Measurements from ENCODE around the gene DNMT3L.
A peak's percentile ranks its signal among the peaks of the same experiment; 100 is the strongest.
"Not testable (repeated sequence)": the region's sequence is repeated elsewhere in the genome, so short reads cannot be mapped to it uniquely, and the experiment has no call there.

DNMT3L gene

GRCh38 chr21:44289381-44290010 lies 27.8 kb upstream of the DNMT3L start:
- Histone ChIP-seq H3K4me3 (no peak overlapping the region), H3K27ac (no peak overlapping the region)
- no peak for DNase-seq (ENCODE audit: low spot score)
- TF ChIP-seq CTCF (IDR thresholded peaks at IDR 0.05): no peak

DNA sequence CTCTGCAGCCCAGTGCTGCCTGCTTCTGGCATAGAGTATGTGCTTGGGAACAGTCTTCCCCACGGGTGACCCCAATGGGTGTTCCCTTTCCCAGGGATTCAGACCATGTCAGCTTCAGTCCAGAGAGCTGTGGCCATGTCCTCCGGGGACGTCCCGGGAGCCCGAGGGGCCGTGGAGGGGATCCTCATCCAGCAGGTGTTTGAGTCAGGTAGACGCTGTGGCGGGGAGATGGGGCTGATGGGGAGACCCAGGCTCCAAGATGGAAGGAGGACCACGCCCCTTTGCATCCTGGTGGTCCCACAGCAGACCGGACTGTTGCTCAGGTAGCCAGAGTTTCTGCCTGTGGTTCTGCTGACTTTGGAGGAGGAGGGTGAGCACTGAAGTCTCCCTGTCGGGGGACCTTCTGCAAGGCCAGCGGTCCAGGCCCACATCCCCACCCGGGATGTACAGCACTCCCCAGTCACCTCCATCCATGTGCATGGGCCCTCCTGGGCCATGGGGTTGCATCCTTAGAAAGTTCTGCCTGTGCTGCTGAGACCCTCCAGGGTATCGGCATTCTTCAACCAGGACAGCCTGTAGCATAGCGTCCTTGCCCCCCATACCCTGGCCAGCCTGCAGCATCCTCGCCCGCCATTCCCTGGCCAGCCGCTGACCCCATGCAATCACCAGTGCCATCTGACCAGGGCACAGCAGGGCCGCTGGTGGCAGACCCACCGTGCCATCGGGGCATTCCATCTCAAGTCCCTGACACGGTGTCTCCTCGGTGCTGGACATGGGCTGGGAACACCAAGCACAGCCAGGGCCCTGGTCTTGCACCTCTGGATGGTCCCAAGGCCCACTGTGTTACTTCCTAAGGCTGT lies 26.8 kb upstream of the DNMT3L start:
- no peak for TF ChIP-seq CTCF (IDR thresholded peaks at IDR 0.05)
- no peak overlapping the region for H3K27ac ChIP-seq
- no peak for DNase-seq (ENCODE audit: low spot score)
- H3K4me3 ChIP-seq: no peak overlapping the region

DNA sequence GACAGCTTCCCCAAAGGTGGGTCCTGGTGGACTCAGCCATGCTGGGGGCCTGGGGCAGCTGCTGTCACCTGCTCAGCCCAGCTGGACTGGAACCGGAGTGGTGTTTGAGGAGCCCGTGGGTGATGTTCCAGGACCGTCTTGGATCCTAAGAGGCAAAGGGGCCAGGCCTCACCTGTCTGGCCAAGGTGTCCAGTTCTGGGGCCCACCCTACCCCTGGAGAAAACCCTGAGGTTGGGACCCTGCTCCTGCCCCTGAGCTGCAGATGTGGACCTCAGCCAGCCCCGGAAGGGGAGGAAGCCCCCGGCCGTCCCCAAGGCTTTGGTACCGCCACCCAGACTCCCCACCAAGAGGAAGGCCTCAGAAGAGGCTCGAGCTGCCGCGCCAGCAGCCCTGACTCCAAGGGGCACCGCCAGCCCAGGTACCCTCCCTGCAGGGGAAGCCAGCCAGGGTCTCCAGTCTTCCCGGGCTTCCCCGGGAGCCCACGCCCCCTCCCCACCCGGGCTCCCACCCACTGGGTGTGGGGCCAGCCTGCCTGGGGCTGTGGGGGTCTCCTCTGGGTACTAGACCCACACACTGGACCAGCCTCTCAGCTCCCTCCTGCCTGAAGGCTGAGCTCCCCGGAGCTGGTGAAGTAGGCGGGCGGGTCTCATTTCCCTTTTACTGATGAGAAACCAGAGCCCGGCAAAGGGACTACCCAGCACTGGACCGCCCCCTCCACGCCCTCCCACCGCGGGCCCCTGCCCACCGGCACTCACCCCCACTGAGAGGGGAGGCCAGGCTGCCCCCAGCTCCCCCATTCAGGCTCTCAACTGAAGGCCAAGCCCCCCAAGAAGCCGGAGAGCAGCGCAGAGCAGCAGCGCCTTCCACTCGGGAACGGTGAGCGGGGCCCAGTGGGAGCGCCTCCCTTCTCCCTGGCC lies 25.3 kb upstream of the DNMT3L start:
- DNase-seq (ENCODE audit: low spot score): no peak
- H3K27ac ChIP-seq: no peak overlapping the region
- H3K4me3 ChIP-seq: no peak overlapping the region

DNA sequence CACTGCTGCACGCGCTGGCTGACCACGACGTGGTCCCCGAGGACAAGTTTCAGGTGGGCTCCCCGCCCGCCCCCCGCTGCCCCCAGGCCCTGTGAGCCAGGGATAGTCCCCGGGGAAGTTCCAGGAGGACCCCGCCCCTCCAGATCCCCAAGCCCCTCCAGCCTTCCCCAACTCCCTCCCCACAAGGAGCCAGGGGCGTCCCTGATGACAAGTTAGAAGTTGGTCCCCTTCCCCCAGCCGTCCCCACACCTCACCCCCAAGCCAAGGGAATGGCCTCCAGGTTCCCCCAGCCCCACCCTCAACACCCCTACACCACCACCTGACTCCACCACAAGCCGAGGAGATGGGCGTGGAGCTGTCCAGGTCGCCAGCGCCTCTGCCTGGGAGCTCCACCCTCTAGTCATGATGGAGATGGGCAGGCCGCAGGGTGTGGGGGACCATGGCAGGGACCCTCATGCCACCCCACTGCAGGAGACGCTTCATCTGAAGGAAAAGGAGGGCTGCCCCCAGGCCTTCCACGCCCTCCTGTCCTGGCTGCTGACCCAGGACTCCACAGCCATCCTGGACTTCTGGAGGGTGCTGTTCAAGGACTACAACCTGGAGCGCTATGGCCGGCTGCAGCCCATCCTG lies 24.5 kb upstream of the DNMT3L start:
- no peak for TF ChIP-seq CTCF (IDR thresholded peaks at IDR 0.05)
- no peak for DNase-seq (ENCODE audit: low spot score)

More for the DNA sequence above, 25.3 kb upstream of the DNMT3L start:
- TF ChIP-seq CTCF (IDR thresholded peaks at IDR 0.05): no peak

DNA sequence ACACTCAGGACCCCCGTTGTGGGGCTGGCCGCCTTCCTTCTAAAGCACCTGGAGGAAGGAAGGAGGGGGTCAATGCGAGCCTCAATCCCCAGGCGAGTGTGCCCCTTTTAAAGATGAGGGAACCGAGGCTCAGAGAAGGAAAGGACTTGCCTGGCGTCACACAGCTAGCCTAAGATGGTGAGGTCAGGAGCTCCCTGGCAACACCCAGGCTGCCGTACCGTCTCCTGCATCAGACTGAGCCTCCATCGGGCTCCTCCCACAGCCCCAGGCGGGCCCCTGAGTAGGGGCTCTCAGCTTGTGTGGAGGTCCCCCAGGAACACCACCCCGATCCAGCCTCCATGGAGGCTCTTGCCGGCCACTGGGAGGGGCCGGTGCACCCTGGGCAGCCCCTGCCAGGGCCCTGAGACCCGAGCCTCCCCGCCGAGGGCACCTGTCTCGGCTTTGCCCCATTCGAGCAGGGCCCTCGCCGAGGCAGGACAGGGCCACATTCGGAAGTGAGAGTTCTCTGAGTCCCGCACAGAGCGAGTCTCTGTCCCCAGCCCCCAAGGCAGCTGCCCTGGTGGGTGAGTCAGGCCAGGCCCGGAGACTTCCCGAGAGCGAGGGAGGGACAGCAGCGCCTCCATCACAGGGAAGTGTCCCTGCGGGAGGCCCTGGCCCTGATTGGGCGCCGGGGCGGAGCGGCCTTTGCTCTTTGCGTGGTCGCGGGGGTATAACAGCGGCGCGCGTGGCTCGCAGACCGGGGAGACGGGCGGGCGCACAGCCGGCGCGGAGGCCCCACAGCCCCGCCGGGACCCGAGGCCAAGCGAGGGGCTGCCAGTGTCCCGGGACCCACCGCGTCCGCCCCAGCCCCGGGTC lies 23.7 kb upstream of the DNMT3L start, which contains the start of gene AIRE:
AIRE (plus strand) TSS at position 739 of the 855 bp plus-strand sequence. CDS start 131 bp downstream, outside the sequence.
- DNase-seq (ENCODE audit: low spot score): no peak
- H3K4me3 ChIP-seq: peak within 1 kb of the TSS; percentile 56
- no peak within 1 kb of the TSS for H3K27ac ChIP-seq
- no peak for TF ChIP-seq CTCF (IDR thresholded peaks at IDR 0.05)

More for the DNA sequence above, 24.5 kb upstream of the DNMT3L start:
- Histone ChIP-seq H3K4me3 (peak overlapping the region; percentile 56), H3K27ac (no peak overlapping the region)

GRCh38 chr21:44283948-44284347 lies 22.3 kb upstream of the DNMT3L start:
- Histone ChIP-seq H3K27ac (no peak overlapping the region), H3K4me3 (no peak overlapping the region)
- TF ChIP-seq CTCF (IDR thresholded peaks at IDR 0.05): no peak
- no peak for DNase-seq (ENCODE audit: low spot score)

DNA sequence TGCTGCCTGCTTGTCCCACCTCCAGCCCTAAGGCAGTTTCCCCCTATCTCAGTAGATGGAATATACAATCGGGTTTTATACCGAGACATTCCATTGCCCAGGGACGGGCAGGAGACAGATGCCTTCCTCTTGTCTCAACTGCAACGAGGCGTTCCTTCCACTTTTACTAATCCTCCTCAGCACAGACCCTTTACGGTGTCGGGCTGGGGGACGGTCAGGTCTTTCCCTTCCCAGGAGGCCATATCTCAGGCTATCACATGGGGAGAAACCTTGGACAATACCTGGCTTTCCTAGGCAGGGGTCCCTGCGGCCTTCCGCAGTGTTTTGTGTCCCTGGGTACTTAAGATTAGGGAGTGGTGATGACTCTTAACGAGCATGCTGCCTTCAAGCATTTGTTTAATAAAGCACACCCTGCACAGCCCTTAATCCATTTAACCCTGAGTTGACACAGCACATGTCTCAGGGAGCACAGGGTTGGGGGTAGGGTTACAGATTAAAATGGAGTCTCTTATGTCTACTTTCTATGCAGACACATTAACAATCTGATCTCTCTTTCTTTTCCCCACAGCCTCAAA lies 21.6 kb upstream of the DNMT3L start:
- DNase-seq (ENCODE audit: low spot score); H3K27ac ChIP-seq; H3K4me3 ChIP-seq: not testable (repeated sequence)

All from coronary artery (tissue), 2 donors.